ENCODE results near the gene SLC35F3.
"Not testable (repeated sequence)": the region's sequence is repeated elsewhere in the genome, so short reads cannot be mapped to it uniquely, and the experiment has no call there.

DNA sequence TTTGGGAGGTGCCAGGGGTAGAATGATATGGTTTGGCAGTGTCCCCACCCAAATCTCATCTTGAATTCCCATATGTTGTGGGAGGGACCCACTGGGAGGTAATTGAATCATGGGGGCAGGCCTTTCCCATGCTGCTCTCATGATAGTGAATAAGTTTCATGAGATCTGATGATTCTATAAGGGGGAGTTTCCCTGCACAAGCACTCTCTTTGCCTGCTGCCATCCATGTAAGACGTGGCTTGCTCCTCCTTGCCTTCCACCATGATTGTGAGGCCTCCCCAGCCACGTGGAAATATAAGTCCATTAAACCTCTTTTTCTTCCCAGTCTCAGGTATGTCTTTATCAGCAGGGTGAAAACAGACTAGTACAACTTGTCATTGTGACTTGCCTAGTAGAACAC, 307.4 kb downstream of the SLC35F3 start:
- TF ChIP-seq, protein P1, sequence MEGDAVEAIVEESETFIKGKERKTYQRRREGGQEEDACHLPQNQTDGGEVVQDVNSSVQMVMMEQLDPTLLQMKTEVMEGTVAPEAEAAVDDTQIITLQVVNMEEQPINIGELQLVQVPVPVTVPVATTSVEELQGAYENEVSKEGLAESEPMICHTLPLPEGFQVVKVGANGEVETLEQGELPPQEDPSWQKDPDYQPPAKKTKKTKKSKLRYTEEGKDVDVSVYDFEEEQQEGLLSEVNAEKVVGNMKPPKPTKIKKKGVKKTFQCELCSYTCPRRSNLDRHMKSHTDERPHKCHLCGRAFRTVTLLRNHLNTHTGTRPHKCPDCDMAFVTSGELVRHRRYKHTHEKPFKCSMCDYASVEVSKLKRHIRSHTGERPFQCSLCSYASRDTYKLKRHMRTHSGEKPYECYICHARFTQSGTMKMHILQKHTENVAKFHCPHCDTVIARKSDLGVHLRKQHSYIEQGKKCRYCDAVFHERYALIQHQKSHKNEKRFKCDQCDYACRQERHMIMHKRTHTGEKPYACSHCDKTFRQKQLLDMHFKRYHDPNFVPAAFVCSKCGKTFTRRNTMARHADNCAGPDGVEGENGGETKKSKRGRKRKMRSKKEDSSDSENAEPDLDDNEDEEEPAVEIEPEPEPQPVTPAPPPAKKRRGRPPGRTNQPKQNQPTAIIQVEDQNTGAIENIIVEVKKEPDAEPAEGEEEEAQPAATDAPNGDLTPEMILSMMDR (IDR thresholded peaks at IDR 0.05) = not testable (repeated sequence)
- TF ChIP-seq POLR2AphosphoS5 (IDR thresholded peaks at IDR 0.05; ENCODE audit: low read depth, low read length); SIN3A (IDR thresholded peaks at IDR 0.05; ENCODE audit: borderline replicate concordance, insufficient read depth, low read depth, low read length): not testable (repeated sequence)
- TF ChIP-seq, protein P2, sequence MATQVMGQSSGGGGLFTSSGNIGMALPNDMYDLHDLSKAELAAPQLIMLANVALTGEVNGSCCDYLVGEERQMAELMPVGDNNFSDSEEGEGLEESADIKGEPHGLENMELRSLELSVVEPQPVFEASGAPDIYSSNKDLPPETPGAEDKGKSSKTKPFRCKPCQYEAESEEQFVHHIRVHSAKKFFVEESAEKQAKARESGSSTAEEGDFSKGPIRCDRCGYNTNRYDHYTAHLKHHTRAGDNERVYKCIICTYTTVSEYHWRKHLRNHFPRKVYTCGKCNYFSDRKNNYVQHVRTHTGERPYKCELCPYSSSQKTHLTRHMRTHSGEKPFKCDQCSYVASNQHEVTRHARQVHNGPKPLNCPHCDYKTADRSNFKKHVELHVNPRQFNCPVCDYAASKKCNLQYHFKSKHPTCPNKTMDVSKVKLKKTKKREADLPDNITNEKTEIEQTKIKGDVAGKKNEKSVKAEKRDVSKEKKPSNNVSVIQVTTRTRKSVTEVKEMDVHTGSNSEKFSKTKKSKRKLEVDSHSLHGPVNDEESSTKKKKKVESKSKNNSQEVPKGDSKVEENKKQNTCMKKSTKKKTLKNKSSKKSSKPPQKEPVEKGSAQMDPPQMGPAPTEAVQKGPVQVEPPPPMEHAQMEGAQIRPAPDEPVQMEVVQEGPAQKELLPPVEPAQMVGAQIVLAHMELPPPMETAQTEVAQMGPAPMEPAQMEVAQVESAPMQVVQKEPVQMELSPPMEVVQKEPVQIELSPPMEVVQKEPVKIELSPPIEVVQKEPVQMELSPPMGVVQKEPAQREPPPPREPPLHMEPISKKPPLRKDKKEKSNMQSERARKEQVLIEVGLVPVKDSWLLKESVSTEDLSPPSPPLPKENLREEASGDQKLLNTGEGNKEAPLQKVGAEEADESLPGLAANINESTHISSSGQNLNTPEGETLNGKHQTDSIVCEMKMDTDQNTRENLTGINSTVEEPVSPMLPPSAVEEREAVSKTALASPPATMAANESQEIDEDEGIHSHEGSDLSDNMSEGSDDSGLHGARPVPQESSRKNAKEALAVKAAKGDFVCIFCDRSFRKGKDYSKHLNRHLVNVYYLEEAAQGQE (IDR thresholded peaks at IDR 0.05; ENCODE audit: insufficient read depth in 1 of 2, low read depth in 2 of 2, low read length in 1 of 2) = not testable (repeated sequence)
